Endodermal cell (in vitro differentiated cells): Measurements from ENCODE around the gene MED17. TPM values are rescaled to one million over a fixed set of nuclear protein-coding genes. Genes with fewer than 3 reads are reported as not detected.

Experiments
- DNase-seq: peaks from one replicate; pipeline ENCODE4 v3.0.0-alpha.2; 2017
- H3K27ac ChIP-seq: 2 replicates; pipeline ENCODE4 v1.5.1; 2013; ENCODE audit warnings: mild to moderate bottlenecking, low read depth, low read length, moderate library complexity
- H3K27me3 ChIP-seq: 2 replicates; pipeline ENCODE4 v1.6.1; 2013; ENCODE audit warnings: mild to moderate bottlenecking, low read length, moderate library complexity; ENCODE audit not compliant: insufficient read depth, control insufficient read depth, poor library complexity, severe bottlenecking
- H3K36me3 ChIP-seq: 2 replicates; pipeline ENCODE4 v1.7.0; 2013; ENCODE audit warnings: mild to moderate bottlenecking, low read length, moderate library complexity; ENCODE audit not compliant: control insufficient read depth, insufficient read depth
- H3K4me1 ChIP-seq: one replicate; pipeline ENCODE4 v1.7.0; 2013; ENCODE audit warnings: low read length; ENCODE audit not compliant: control insufficient read depth, insufficient read depth
- H3K4me3 ChIP-seq: 2 replicates; pipeline ENCODE4 v1.5.1; 2013; ENCODE audit warnings: mild to moderate bottlenecking, low read length, moderate library complexity
- H3K9ac ChIP-seq: 2 replicates; pipeline ENCODE4 v1.6.1; 2013; ENCODE audit warnings: mild to moderate bottlenecking, low read length, moderate library complexity; ENCODE audit not compliant: poor library complexity, severe bottlenecking; ENCODE audit errors: extremely low read depth
- H3K9me3 ChIP-seq: 2 replicates; pipeline ENCODE4 v1.6.1; 2013; ENCODE audit warnings: mild to moderate bottlenecking, low read length, moderate library complexity; ENCODE audit not compliant: control insufficient read depth
- H3K27ac Mint-ChIP-seq: 2 replicates; pipeline ENCODE4 v1.8.0; 2020; ENCODE audit warnings: mixed read lengths
- H3K27me3 Mint-ChIP-seq: 2 replicates; pipeline ENCODE4 v1.8.0; 2021; ENCODE audit warnings: mild to moderate bottlenecking, mixed read lengths; ENCODE audit not compliant: insufficient read depth
- H3K36me3 Mint-ChIP-seq: 2 replicates; pipeline ENCODE4 v1.8.0; 2020; ENCODE audit warnings: low read depth, mixed read lengths
- H3K4me1 Mint-ChIP-seq: 2 replicates; pipeline ENCODE4 v1.8.0; 2020; ENCODE audit warnings: mixed read lengths
- H3K4me3 Mint-ChIP-seq: 2 replicates; pipeline ENCODE4 v1.8.0; 2020; ENCODE audit warnings: mild to moderate bottlenecking, moderate library complexity, mixed read lengths
- H3K9me3 Mint-ChIP-seq: 2 replicates; pipeline ENCODE4 v1.8.0; 2020; ENCODE audit warnings: mild to moderate bottlenecking, mixed read lengths
- WGBS, 2 experiments: methylation state at CpG; one replicate each; pipeline versions ENCODE4 v1.1.5 to v1.1.7; 2013; ENCODE audit warnings: missing lambda C conversion rate in 2 of 2, mixed read lengths in 1 of 2; ENCODE audit not compliant: insufficient coverage in 1 of 2, insufficient read length in 1 of 2; 5-methylcytosine and 5-hydroxymethylcytosine counted together
- total RNA-seq, 2 donors: library from RNA; stranded (reverse); fragmentation: NEBNext Ultra II Directional in 1 of 2; extraction: Animal tissue kit (Norgen Biotek cat#: 25700) in 1 of 2; gene quantifications; 2 replicates in 1 of 2; 3 replicates in 1 of 2; pipeline ENCODE4 v1.2.1, GENCODE V29; 2021
- TF ChIP-seq, protein P1 (sequence below): fragments of 200-600 bp; sonication (generic); conservative IDR thresholded peaks from 2 replicates; pipeline ENCODE4 v1.5.0; 2021; ENCODE audit warnings: antibody characterized with exemption, mild to moderate bottlenecking

MED17 gene
- total RNA-seq, 2 donors from 2014 or later, result 40.6 to 46.2 TPM

DNA sequence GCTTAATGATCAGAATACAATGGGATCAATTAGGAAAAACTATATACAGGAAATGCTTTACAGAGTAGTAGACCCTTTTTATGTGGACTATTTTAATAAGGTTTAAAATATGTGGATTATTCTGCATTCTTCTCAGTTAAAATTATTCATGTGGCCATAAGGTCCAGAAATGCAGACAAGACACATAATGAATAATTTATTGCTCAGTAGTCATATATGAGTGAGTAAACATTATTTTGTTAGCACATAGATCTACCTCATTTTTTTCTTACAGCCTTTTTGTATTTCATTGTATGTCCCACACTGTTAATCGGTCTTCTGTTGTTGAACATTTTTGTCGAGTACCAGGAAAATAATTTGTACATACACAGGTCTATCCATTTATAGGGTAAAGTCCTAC lies 20.8 kb downstream of the MED17 start:
- H3K4me1 Mint-ChIP-seq, result peaks cover 4% of the 10 kb centered on the region
- no peak overlapping the region for H3K27ac Mint-ChIP-seq
- H3K27me3 Mint-ChIP-seq, result no peaks in the 10 kb centered on the region
- H3K27ac ChIP-seq, result no peak overlapping the region
- H3K9me3 Mint-ChIP-seq, result no peaks in the 10 kb centered on the region
- peaks cover 92% of the 10 kb centered on the region for H3K36me3 ChIP-seq
- H3K27me3 ChIP-seq, result no peaks in the 10 kb centered on the region
- no peaks in the 10 kb centered on the region for H3K9me3 ChIP-seq
- TF ChIP-seq, protein P1, sequence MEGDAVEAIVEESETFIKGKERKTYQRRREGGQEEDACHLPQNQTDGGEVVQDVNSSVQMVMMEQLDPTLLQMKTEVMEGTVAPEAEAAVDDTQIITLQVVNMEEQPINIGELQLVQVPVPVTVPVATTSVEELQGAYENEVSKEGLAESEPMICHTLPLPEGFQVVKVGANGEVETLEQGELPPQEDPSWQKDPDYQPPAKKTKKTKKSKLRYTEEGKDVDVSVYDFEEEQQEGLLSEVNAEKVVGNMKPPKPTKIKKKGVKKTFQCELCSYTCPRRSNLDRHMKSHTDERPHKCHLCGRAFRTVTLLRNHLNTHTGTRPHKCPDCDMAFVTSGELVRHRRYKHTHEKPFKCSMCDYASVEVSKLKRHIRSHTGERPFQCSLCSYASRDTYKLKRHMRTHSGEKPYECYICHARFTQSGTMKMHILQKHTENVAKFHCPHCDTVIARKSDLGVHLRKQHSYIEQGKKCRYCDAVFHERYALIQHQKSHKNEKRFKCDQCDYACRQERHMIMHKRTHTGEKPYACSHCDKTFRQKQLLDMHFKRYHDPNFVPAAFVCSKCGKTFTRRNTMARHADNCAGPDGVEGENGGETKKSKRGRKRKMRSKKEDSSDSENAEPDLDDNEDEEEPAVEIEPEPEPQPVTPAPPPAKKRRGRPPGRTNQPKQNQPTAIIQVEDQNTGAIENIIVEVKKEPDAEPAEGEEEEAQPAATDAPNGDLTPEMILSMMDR, result no peak
- peaks cover 72% of the 10 kb centered on the region for H3K36me3 Mint-ChIP-seq
- no peaks in the 10 kb centered on the region for H3K4me1 ChIP-seq
- H3K4me3 ChIP-seq, result no peak overlapping the region
- WGBS, 2 experiments, result 100% methylated on average over 1 to 2 of the region's 2 CpGs
- no peak overlapping the region for H3K4me3 Mint-ChIP-seq
- H3K9ac ChIP-seq, result no peak overlapping the region
- no peak for DNase-seq

DNA sequence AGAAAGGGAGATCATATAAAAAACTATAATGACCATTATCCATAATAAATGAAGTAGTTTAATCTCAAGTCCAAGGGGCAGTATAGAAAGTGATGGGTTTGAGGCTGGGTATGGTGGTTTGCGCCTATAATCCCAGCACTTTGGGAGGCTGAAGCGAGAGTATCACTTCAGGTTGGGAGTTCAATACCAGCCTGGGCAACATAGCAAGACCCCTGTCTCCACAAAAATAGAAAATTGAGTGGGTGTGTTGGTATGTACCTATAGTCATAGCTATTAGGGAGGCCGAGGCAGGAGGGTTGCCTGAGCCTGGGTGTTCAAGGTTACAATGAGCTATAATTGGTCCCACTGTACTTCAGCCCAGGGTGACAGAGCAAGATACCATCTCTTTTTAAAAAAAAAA lies 23.9 kb downstream of the MED17 start:
- Mint-ChIP-seq H3K9me3 (no peaks in the 10 kb centered on the region), H3K27ac (no peak overlapping the region), H3K27me3 (no peaks in the 10 kb centered on the region), H3K4me3 (no peak overlapping the region), H3K4me1 (peaks cover 4% of the 10 kb centered on the region), H3K36me3 (peaks cover 80% of the 10 kb centered on the region)
- WGBS, 2 experiments, result 96% methylated on average over 3 of the region's 3 CpGs; no CpG with 5 or more reads in 1 of the 2 experiments
- Histone ChIP-seq H3K36me3 (peaks cover 93% of the 10 kb centered on the region), H3K27ac (no peak overlapping the region), H3K27me3 (no peaks in the 10 kb centered on the region), H3K4me1 (no peaks in the 10 kb centered on the region), H3K9ac (no peak overlapping the region), H3K4me3 (no peak overlapping the region), H3K9me3 (no peaks in the 10 kb centered on the region)
- TF ChIP-seq, protein P1, result no peak
- DNase-seq, result no peak

DNA sequence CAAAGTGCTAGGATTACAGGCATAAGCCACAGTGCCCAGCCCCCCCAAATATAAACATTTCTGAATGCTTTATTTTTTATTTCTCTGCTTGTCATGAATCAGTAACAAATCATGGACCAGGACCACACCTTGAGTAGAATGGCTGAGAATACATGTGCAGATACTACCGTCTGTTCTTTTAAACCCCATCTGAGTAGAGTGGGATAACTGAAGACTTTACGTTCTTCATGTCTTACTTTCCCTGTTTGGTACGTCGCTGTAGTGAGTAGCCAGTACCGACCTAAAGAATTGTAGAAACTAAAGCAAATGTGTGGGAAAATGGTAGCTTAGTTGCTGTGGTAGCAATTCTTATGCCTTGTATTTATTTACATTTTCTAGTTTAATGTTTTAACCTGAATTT lies 29.9 kb downstream of the MED17 start:
- H3K27me3 Mint-ChIP-seq, result no peaks in the 10 kb centered on the region
- Histone ChIP-seq H3K36me3 (peaks cover 63% of the 10 kb centered on the region), H3K27me3 (no peaks in the 10 kb centered on the region), H3K4me3 (no peak overlapping the region), H3K9me3 (no peaks in the 10 kb centered on the region), H3K9ac (no peak overlapping the region), H3K27ac (no peak overlapping the region), H3K4me1 (peaks cover 16% of the 10 kb centered on the region)
- peaks cover 61% of the 10 kb centered on the region for H3K36me3 Mint-ChIP-seq
- WGBS, 2 experiments, result 95 to 100% methylated on average over 4 to 5 of the region's 5 CpGs
- H3K4me3 Mint-ChIP-seq, result no peak overlapping the region
- no peaks in the 10 kb centered on the region for H3K9me3 Mint-ChIP-seq
- TF ChIP-seq, protein P1, result no peak
- no peak for DNase-seq
- peak overlapping the region; percentile 75 for H3K27ac Mint-ChIP-seq
- peaks cover 43% of the 10 kb centered on the region for H3K4me1 Mint-ChIP-seq
